Trophoblast cell (in vitro differentiated cells and primary cell): ENCODE results near the gene POLN.
A peak's percentile ranks its signal among the peaks of the same experiment; 100 is the strongest.

Experiments used
- DNase-seq, 2 donors: peaks; one replicate each; pipeline ENCODE4 v3.0.0-alpha.2; 2016
- H2AFZ ChIP-seq: 2 replicates; pipeline ENCODE4 v1.6.1; 2013; ENCODE audit warnings: low read length, moderate library complexity, mild to moderate bottlenecking; ENCODE audit not compliant: insufficient read depth, poor library complexity
- H2AK5ac ChIP-seq: 2 replicates; pipeline ENCODE4 v1.6.1; 2013; ENCODE audit warnings: mild to moderate bottlenecking, low read length
- H2BK120ac ChIP-seq: 2 replicates; pipeline ENCODE4 v1.6.1; 2013; ENCODE audit warnings: low read length, mild to moderate bottlenecking, moderate library complexity; ENCODE audit not compliant: insufficient read depth, poor library complexity
- H2BK12ac ChIP-seq: 2 replicates; pipeline ENCODE4 v1.6.1; 2013; ENCODE audit warnings: mild to moderate bottlenecking, low read length, moderate library complexity
- H2BK5ac ChIP-seq: 2 replicates; pipeline ENCODE4 v1.6.1; 2013; ENCODE audit warnings: low read length, low read depth, moderate library complexity, mild to moderate bottlenecking; ENCODE audit not compliant: poor library complexity
- H3K14ac ChIP-seq: 2 replicates; pipeline ENCODE4 v1.6.1; 2013; ENCODE audit warnings: mild to moderate bottlenecking, low read length
- H3K18ac ChIP-seq: 2 replicates; pipeline ENCODE4 v1.6.1; 2013; ENCODE audit warnings: mild to moderate bottlenecking, low read length
- H3K23ac ChIP-seq: 2 replicates; pipeline ENCODE4 v1.6.1; 2013; ENCODE audit warnings: low read length
- H3K27ac ChIP-seq: 2 replicates; pipeline ENCODE4 v1.5.1; 2013; ENCODE audit warnings: low read depth, mild to moderate bottlenecking, inconsistent platforms, low read length, moderate library complexity
- H3K27me3 ChIP-seq: 2 replicates; pipeline ENCODE4 v1.6.1; 2013; ENCODE audit warnings: inconsistent platforms, mild to moderate bottlenecking, low read length, moderate library complexity; ENCODE audit not compliant: insufficient read depth
- H3K36me3 ChIP-seq, 2 experiments: 1 replicate in 1 of 2; 2 replicates in 1 of 2; pipeline ENCODE4 v1.6.1; 2013; ENCODE audit warnings: low read length in 2 of 2, mild to moderate bottlenecking in 2 of 2, moderate library complexity in 1 of 2; ENCODE audit not compliant: insufficient read depth in 2 of 2, control insufficient read depth in 1 of 2
- H3K4ac ChIP-seq: 2 replicates; pipeline ENCODE4 v1.6.1; 2013; ENCODE audit warnings: low read depth, mild to moderate bottlenecking, low read length, moderate library complexity
- H3K4me1 ChIP-seq, 2 experiments: 1 replicate in 1 of 2; 2 replicates in 1 of 2; pipeline ENCODE4 v1.6.1; 2013; ENCODE audit warnings: low read length in 2 of 2, mild to moderate bottlenecking in 2 of 2, moderate library complexity in 1 of 2; ENCODE audit not compliant: insufficient read depth in 2 of 2, control insufficient read depth in 1 of 2
- H3K4me2 ChIP-seq: 2 replicates; pipeline ENCODE4 v1.6.1; 2013; ENCODE audit warnings: inconsistent platforms, mild to moderate bottlenecking, low read length, moderate library complexity
- H3K4me3 ChIP-seq: 2 replicates; pipeline ENCODE4 v1.5.1; 2013; ENCODE audit warnings: mild to moderate bottlenecking, low read depth, low read length, inconsistent platforms
- H3K79me1 ChIP-seq: one replicate; pipeline ENCODE4 v1.6.1; 2013; ENCODE audit warnings: low read length
- H3K79me2 ChIP-seq: 2 replicates; pipeline ENCODE4 v1.6.1; 2013; ENCODE audit warnings: low read length, mild to moderate bottlenecking; ENCODE audit not compliant: control insufficient read depth, insufficient read depth, poor library complexity
- H3K9ac ChIP-seq: 2 replicates; pipeline ENCODE4 v1.6.1; 2013; ENCODE audit warnings: mild to moderate bottlenecking, low read length
- H3K9me3 ChIP-seq: 2 replicates; pipeline ENCODE4 v1.6.1; 2013; ENCODE audit warnings: low read depth, mild to moderate bottlenecking, control low read depth, inconsistent platforms, low read length; ENCODE audit not compliant: insufficient read depth
- H4K12ac ChIP-seq: 2 replicates; pipeline ENCODE4 v1.6.1; 2013; ENCODE audit warnings: low read depth, mild to moderate bottlenecking, low read length, moderate library complexity
- H4K8ac ChIP-seq: 2 replicates; pipeline ENCODE4 v1.6.1; 2013; ENCODE audit warnings: low read depth, mild to moderate bottlenecking, low read length, moderate library complexity
- H4K91ac ChIP-seq: one replicate; pipeline ENCODE4 v1.6.1; 2013; ENCODE audit warnings: low read depth, mild to moderate bottlenecking, low read length, moderate library complexity
- WGBS: extraction: QIAGEN DNeasy Blood & Tissue Kit; methylation state at CpG from one replicate; pipeline ENCODE4 v1.1.7; 2013; ENCODE audit warnings: missing lambda C conversion rate; ENCODE audit not compliant: insufficient read length, insufficient coverage; ENCODE audit errors: extremely low coverage; 5-methylcytosine and 5-hydroxymethylcytosine counted together

Gene POLN

DNA sequence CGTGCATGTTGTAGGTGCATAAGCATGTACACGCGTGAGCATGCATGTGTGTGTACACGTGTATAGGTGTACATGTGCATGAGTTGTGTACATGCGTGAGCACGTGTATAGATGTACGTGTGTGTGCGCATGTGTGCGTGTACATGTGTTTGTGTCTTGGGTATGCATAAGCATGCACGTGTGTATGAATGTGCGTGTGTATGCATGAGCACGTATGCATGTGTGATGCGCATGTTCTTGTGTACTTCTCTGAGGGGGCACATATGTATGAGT lies 173.8 kb downstream of the POLN start:
- Histone ChIP-seq H4K8ac (no peak overlapping the region), H3K9ac (no peak overlapping the region), H4K12ac (no peak overlapping the region), H3K9me3 (peaks cover 6% of the 10 kb centered on the region), H3K79me1 (no peaks in the 10 kb centered on the region), H3K4me2 (no peak overlapping the region), H2BK5ac (no peak overlapping the region), H3K79me2 (no peaks in the 10 kb centered on the region), H2BK12ac (no peak overlapping the region), H3K27me3 (no peaks in the 10 kb centered on the region), H2BK120ac (no peak overlapping the region), H3K18ac (no peak overlapping the region), H3K4me1 (peaks cover 8 to 14% of the 10 kb centered on the region in 2 experiments), H4K91ac (no peak overlapping the region), H3K4me3 (peak overlapping the region; percentile 11), H3K14ac (no peak overlapping the region), H3K27ac (no peak overlapping the region), H2AK5ac (no peak overlapping the region), H3K36me3 (no peaks in the 10 kb centered on the region), H3K23ac (peak overlapping the region; percentile 11), H2AFZ (no peak overlapping the region), H3K4ac (no peak overlapping the region)
- DNase-seq = no peak
- WGBS = no CpG with 5 or more reads among the region's 13 CpGs

- H3K27ac ChIP-seq = no peak overlapping the region
These were observed 174.3 kb downstream of the POLN start for GRCh38 chr4:2067446-2068197.

DNA sequence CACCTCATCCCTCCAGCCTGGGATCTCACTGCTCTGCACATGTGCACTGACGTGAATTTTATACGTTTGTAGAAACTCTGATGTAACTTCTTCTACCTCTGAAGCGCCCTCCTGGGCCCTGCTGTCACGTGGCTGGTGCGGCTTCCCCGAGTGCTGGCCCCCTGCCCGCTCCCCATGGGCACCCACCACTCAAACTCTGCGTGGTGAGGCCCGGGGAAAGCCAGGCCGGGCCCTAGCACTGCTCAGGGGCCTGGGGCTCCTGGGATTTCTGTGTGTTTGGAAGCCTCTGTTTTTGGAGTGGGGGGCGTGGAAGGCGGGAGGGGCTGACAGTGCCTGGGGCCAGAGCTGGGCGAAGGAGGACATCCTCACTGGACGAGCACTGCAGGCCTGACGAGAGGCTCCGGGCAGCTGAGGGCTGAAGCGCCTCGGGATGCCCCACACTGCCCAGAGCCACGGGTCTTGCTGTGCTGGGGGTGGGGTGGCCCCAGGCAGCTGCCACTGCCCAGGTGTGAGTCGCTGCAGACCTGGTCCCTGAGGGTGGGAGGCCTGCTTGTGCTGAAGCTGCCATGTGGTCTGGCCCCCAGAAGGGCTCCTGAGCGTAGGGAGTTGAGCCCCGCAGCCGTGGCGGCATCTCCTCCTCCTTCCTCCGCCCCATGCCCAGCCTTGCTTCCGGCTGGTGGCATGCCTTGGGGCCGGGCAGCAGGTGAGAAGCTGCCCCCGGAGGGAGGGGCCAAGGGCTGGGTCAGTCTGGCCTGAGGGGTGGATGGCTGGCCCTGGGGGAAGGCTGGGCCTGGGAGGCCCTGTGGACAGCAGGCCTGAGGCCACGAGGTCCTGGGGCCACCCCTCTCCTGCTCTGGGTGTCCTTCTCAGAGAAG lies 175.1 kb downstream of the POLN start:
- H3K4me1 ChIP-seq = peaks cover 4 to 8% of the 10 kb centered on the region in 2 experiments
- no peak overlapping the region for H2BK12ac ChIP-seq
- no peak overlapping the region for H4K8ac ChIP-seq
- no peak overlapping the region for H2AFZ ChIP-seq
- H3K18ac ChIP-seq = no peak overlapping the region
- no peak overlapping the region for H3K23ac ChIP-seq
- H3K4me2 ChIP-seq = no peak overlapping the region
- H2BK120ac ChIP-seq = no peak overlapping the region
- H4K12ac ChIP-seq = no peak overlapping the region
- H3K4ac ChIP-seq = no peak overlapping the region
- H3K14ac ChIP-seq = no peak overlapping the region
- no peak overlapping the region for H2BK5ac ChIP-seq
- WGBS = no CpG with 5 or more reads among the region's 29 CpGs
- H3K27me3 ChIP-seq = no peaks in the 10 kb centered on the region
- no peaks in the 10 kb centered on the region for H3K79me1 ChIP-seq
- H2AK5ac ChIP-seq = no peak overlapping the region
- no peak overlapping the region for H3K9ac ChIP-seq
- no peak overlapping the region for H3K4me3 ChIP-seq
- H3K79me2 ChIP-seq = no peaks in the 10 kb centered on the region
- no peak for DNase-seq
- no peak overlapping the region for H3K27ac ChIP-seq
- H4K91ac ChIP-seq = no peak overlapping the region
- H3K36me3 ChIP-seq = no peaks in the 10 kb centered on the region
- H3K9me3 ChIP-seq = peaks cover 6% of the 10 kb centered on the region

More at GRCh38 chr4:2067446-2068197, 174.3 kb downstream of the POLN start:
- H3K4me2 ChIP-seq = no peak overlapping the region
- peaks cover 8 to 14% of the 10 kb centered on the region in 2 experiments for H3K4me1 ChIP-seq
- H3K79me2 ChIP-seq = no peaks in the 10 kb centered on the region
- no peaks in the 10 kb centered on the region for H3K36me3 ChIP-seq
- no peak overlapping the region for H3K23ac ChIP-seq
- H3K9me3 ChIP-seq = peaks cover 6% of the 10 kb centered on the region
- no peak overlapping the region for H2AK5ac ChIP-seq
- no peak overlapping the region for H3K9ac ChIP-seq
- H3K18ac ChIP-seq = no peak overlapping the region
- no peaks in the 10 kb centered on the region for H3K27me3 ChIP-seq
- H2BK120ac ChIP-seq = no peak overlapping the region
- no peaks in the 10 kb centered on the region for H3K79me1 ChIP-seq
- H4K91ac ChIP-seq = no peak overlapping the region
- no peak overlapping the region for H2AFZ ChIP-seq
- H3K4me3 ChIP-seq = peak overlapping the region; percentile 11
- H2BK12ac ChIP-seq = no peak overlapping the region
- no peak overlapping the region for H4K12ac ChIP-seq
- H3K14ac ChIP-seq = no peak overlapping the region
- H2BK5ac ChIP-seq = no peak overlapping the region
- DNase-seq = no peak
- no CpG with 5 or more reads among the region's 26 CpGs for WGBS
- no peak overlapping the region for H3K4ac ChIP-seq
- H4K8ac ChIP-seq = no peak overlapping the region

DNA sequence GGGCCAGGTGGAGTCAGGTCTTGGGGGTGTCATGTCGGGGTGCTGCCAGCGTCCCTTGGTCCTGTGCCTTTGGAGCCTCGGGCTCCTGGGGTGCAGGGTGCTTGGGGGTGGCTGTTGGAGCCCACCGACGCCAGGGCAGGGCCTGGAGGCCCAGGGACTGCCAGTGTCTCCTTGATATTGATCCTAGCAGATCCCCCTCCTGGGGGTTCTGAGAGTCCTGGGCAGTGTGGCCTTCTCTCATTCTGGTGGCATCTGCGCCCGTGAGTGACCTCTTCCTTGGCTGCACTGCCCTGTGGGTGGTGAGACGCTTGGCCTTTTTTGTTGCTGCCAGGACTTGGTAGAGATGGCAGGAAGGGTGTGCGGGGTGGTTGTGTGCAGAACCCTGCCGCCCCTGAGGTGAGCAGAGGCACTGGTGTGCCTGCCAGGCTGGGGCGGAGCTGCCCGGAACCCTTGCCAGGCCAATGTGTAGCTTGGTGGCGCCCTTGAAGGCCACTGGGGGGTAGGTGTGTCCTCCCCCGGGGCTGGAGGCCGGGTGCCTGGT lies 175.8 kb downstream of the POLN start:
- H3K4me3 ChIP-seq = no peak overlapping the region
- H3K36me3 ChIP-seq = no peaks in the 10 kb centered on the region
- H3K27me3 ChIP-seq = peaks cover 6% of the 10 kb centered on the region
- H4K12ac ChIP-seq = no peak overlapping the region
- H2BK5ac ChIP-seq = no peak overlapping the region
- H3K4me1 ChIP-seq = peaks cover 0 to 4% of the 10 kb centered on the region in 2 experiments
- no peaks in the 10 kb centered on the region for H3K79me2 ChIP-seq
- no peak overlapping the region for H4K8ac ChIP-seq
- H3K4me2 ChIP-seq = no peak overlapping the region
- H4K91ac ChIP-seq = no peak overlapping the region
- no peaks in the 10 kb centered on the region for H3K79me1 ChIP-seq
- WGBS = no CpG with 5 or more reads among the region's 15 CpGs
- no peak for DNase-seq
- H3K4ac ChIP-seq = no peak overlapping the region
- H2AFZ ChIP-seq = no peak overlapping the region
- H3K9me3 ChIP-seq = peaks cover 6% of the 10 kb centered on the region
- no peak overlapping the region for H3K14ac ChIP-seq
- no peak overlapping the region for H2BK120ac ChIP-seq
- H2BK12ac ChIP-seq = no peak overlapping the region
- no peak overlapping the region for H3K18ac ChIP-seq
- no peak overlapping the region for H3K27ac ChIP-seq
- no peak overlapping the region for H3K9ac ChIP-seq
- H3K23ac ChIP-seq = no peak overlapping the region
- no peak overlapping the region for H2AK5ac ChIP-seq
